22Rv1 (cell line): ENCODE measurements around the gene PRDM15.

Experiments used
- H3K27ac ChIP-seq: fragments of 450-650 bp; 2 replicates; pipeline ENCODE4 v1.5.1; 2017
- ZFX ChIP-seq: fragments of 450-650 bp; IDR thresholded peaks from 2 replicates; pipeline ENCODE4 v1.6.1; 2017; ENCODE audit warnings: antibody characterized with exemption, borderline replicate concordance
- TF ChIP-seq, protein P1 (sequence below): fragments of 450-650 bp; IDR thresholded peaks from 2 replicates; pipeline ENCODE4 v1.5.1; 2017; ENCODE audit warnings: mild to moderate bottlenecking

Gene PRDM15

DNA sequence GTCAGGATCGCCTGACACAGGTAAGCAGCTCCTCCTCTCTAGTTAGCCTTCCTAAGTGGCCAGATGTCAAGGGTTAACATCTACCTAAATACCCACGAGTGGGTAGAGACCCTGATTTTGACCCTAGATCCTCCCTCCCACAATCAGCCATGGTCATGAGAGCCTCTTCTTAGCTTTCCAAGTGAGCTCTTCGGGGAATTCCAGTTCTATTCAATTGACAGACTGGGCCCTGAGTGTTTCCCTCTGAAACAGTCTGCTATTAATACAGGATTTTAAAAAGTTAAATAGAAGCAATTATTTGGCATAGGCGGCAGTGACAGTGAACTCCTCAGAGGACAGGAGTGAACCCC, 46.6 kb upstream of the PRDM15 start:
- TF ChIP-seq, protein P1, sequence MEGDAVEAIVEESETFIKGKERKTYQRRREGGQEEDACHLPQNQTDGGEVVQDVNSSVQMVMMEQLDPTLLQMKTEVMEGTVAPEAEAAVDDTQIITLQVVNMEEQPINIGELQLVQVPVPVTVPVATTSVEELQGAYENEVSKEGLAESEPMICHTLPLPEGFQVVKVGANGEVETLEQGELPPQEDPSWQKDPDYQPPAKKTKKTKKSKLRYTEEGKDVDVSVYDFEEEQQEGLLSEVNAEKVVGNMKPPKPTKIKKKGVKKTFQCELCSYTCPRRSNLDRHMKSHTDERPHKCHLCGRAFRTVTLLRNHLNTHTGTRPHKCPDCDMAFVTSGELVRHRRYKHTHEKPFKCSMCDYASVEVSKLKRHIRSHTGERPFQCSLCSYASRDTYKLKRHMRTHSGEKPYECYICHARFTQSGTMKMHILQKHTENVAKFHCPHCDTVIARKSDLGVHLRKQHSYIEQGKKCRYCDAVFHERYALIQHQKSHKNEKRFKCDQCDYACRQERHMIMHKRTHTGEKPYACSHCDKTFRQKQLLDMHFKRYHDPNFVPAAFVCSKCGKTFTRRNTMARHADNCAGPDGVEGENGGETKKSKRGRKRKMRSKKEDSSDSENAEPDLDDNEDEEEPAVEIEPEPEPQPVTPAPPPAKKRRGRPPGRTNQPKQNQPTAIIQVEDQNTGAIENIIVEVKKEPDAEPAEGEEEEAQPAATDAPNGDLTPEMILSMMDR = no peak
- H3K27ac ChIP-seq = no peak overlapping the region

- no peak overlapping the region for H3K27ac ChIP-seq
- TF ChIP-seq, protein P1 = no peak
- no peak for TF ChIP-seq ZFX
These were observed 45.2 kb upstream of the PRDM15 start for GRCh38 chr21:41924368-41924754.

DNA sequence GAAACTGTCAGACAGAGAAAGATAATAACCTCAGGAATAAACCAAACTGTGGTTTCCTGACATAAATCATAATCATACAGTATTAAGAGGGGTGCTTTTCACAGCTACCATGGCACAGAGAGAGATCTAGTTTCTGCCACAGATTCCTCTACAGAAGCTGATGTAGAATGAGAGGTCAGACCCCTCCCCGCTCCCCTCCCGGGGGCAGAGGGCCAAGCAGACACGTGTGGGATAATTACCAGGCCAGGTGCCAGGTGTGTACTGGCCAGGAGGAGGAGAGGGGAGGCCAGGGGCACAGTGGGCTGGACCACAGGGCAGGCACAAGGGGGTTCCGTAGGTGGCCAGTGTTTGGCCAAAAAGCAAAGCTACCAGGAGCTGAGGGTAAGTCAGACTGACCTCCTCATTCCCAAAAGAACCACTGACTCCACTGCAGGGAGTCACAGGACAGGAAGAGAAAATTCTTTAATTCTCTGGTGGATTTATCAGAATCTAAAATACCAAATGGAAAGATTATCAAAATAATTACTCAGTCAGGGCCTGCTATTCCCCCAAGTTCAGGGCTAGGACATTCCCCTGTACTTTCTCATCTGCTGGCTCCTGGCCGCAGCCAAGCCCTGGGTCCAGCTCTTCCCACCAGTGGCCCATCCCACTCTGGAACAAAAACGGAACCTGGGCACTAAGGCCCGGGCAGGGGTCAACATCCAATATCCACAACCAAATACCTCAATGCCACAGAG, 44.7 kb upstream of the PRDM15 start:
- H3K27ac ChIP-seq = no peak overlapping the region
- no peak for TF ChIP-seq ZFX
- TF ChIP-seq, protein P1 = no peak

DNA sequence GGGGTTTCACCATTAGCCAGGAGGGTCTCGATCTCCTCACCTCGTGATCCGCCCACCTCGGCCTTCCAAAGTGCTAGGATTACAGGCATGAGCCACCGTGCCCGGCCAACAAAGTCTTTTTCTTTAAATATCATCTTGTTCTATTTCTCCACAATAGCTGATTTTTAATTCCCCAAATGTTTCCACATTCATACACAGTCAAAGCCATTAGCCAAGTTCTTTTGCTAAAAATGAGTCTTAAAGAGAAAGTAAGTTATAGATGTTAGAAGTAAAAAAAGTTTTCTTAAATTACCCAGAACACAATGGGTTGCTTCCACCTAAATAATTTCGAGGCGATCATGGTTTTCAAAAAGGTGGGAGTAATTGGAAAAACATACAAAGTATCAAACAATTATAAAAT, 44.0 kb upstream of the PRDM15 start:
- TF ChIP-seq, protein P1 = no peak
- TF ChIP-seq ZFX = no peak
- no peak overlapping the region for H3K27ac ChIP-seq

- H3K27ac ChIP-seq = no peak overlapping the region
- TF ChIP-seq, protein P1 = no peak
- no peak for TF ChIP-seq ZFX
These were observed 41.9 kb upstream of the PRDM15 start for GRCh38 chr21:41921021-41921420.

- TF ChIP-seq, protein P1 = no peak
- no peak for TF ChIP-seq ZFX
- no peak overlapping the region for H3K27ac ChIP-seq
These were observed 41.3 kb upstream of the PRDM15 start for GRCh38 chr21:41920476-41920875.

- H3K27ac ChIP-seq = no peak overlapping the region
- TF ChIP-seq, protein P1 = no peak
These were observed 40.7 kb upstream of the PRDM15 start for GRCh38 chr21:41919666-41920398.
